Lower leg skin (tissue), 4 donors: ENCODE results near the gene ZBTB17. TPM values are rescaled to one million over a fixed set of nuclear protein-coding genes. Genes with fewer than 3 reads are reported as not detected.

ENCODE experiments used
- DNase-seq, 2 donors: peaks; one replicate each; pipeline ENCODE4 v3.0.0-alpha.2; 2019; ENCODE audit warnings: low spot score in 2 of 2
- H3K4me3 ChIP-seq: fragments of 200-600 bp; sonication (generic); 2 replicates; pipeline ENCODE4 v1.5.1; 2017; ENCODE audit warnings: mild to moderate bottlenecking, low read depth; ENCODE audit not compliant: poor library complexity, severe bottlenecking
- POLR2A ChIP-seq, 2 donors: fragments of 450-650 bp; IDR thresholded peaks; one replicate each; pipeline ENCODE4 v1.6.1; 2016 to 2017; ENCODE audit warnings: antibody characterized with exemption in 2 of 2, mild to moderate bottlenecking in 1 of 2, moderate library complexity in 1 of 2
- WGBS, 2 donors: methylation state at CpG; one replicate each; pipeline ENCODE4 v1.1.5; 2018; 5-methylcytosine and 5-hydroxymethylcytosine counted together
- intact Hi-C: fragments of 100-400 bp; cut with DNase I; formaldehyde crosslinking; loops from one replicate; pipeline ENCODE4 v1.15.0; 2023; ENCODE audit warnings: low total_unique reads
- total RNA-seq, 4 donors: library from RNA; depleted of rRNA; stranded (reverse); fragments of >200 nt; gene quantifications; one replicate each; pipeline ENCODE4 v1.1.0, GENCODE V29; 2016
- TF ChIP-seq, protein P1 (sequence below), 3 donors: fragments of 450-650 bp; IDR thresholded peaks; one replicate each; pipeline ENCODE4 v1.5.1; 2016; ENCODE audit warnings: antibody characterized with exemption in 3 of 3, mild to moderate bottlenecking in 3 of 3, moderate library complexity in 2 of 3

The ZBTB17 gene
- total RNA-seq, 4 donors from 2014 or later: 25.9 to 42.4 (median 29.3) TPM

- WGBS, 2 donors: 95% methylated on average over 49 to 54 of the region's 55 CpGs
- DNase-seq: peak in 1 of 2 donors; percentile 84
Measured at GRCh38 chr1:15944308-15945010, 31.4 kb downstream of the ZBTB17 start.

DNA sequence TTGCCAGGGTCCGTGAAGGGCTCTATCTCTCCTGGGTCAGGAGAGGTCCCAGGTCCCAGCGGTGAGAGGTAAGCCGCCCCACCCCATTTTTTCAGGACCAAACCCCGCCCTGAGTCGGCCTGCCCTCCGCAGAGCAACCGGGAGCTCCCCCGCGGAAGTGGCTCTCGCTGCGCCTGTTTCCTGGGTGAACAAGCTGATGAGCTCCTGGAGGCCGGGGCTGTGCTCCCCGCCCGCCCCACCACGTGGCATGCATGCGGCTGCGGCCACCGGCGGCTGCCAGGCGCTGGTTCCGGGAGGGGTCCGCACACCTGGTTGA, 32.0 kb downstream of the ZBTB17 start:
- WGBS, 2 donors: 95 to 97% methylated on average over 22 of the region's 22 CpGs
- intact Hi-C loops: no loop called here
- no peak for TF ChIP-seq POLR2A (IDR thresholded peaks at IDR 0.05)
- TF ChIP-seq, protein P1, sequence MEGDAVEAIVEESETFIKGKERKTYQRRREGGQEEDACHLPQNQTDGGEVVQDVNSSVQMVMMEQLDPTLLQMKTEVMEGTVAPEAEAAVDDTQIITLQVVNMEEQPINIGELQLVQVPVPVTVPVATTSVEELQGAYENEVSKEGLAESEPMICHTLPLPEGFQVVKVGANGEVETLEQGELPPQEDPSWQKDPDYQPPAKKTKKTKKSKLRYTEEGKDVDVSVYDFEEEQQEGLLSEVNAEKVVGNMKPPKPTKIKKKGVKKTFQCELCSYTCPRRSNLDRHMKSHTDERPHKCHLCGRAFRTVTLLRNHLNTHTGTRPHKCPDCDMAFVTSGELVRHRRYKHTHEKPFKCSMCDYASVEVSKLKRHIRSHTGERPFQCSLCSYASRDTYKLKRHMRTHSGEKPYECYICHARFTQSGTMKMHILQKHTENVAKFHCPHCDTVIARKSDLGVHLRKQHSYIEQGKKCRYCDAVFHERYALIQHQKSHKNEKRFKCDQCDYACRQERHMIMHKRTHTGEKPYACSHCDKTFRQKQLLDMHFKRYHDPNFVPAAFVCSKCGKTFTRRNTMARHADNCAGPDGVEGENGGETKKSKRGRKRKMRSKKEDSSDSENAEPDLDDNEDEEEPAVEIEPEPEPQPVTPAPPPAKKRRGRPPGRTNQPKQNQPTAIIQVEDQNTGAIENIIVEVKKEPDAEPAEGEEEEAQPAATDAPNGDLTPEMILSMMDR (IDR thresholded peaks at IDR 0.05): no peak
- peak in 1 of 2 donors; percentile 84 for DNase-seq
- H3K4me3 ChIP-seq: no peak overlapping the region

More at GRCh38 chr1:15944308-15945010, 31.4 kb downstream of the ZBTB17 start:
- intact Hi-C loops: no loop called here
- H3K4me3 ChIP-seq: no peak overlapping the region
- TF ChIP-seq POLR2A (IDR thresholded peaks at IDR 0.05): no peak
- TF ChIP-seq, protein P1 (IDR thresholded peaks at IDR 0.05): no peak

DNA sequence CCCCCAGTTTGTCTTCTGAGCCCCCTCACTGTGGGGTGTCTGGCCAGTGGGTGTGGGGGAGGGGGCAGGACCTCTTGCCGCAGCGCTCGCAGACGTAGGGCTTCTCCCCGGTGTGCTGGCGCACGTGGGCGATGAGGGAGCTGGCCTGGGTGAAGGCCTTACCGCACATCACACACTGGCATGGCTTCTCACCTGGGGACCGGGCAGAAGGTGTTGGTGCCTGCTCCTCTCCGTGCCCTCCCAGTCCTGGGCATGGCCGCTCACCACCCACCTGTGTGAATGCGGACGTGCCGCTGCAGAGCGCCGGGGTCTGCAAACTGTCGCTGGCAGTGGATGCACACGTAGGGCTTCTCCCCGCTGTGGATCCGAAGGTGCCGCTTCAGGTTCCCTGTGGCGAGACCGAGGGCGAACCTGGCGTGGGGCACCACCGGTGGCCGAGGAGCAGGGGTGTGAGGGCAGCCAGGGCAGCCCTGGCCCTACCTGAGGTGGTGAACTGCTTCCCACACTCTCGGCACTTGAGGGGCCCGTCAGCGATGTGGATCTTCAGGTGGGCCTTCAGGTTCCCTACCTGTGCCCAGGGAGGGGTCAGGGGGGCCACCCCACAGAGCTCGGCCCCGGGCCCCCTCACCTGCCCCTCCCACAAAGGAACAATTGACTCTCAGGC, 32.4 kb downstream of the ZBTB17 start:
- 95 to 97% methylated on average over 29 to 33 of the region's 33 CpGs for WGBS, 2 donors

DNA sequence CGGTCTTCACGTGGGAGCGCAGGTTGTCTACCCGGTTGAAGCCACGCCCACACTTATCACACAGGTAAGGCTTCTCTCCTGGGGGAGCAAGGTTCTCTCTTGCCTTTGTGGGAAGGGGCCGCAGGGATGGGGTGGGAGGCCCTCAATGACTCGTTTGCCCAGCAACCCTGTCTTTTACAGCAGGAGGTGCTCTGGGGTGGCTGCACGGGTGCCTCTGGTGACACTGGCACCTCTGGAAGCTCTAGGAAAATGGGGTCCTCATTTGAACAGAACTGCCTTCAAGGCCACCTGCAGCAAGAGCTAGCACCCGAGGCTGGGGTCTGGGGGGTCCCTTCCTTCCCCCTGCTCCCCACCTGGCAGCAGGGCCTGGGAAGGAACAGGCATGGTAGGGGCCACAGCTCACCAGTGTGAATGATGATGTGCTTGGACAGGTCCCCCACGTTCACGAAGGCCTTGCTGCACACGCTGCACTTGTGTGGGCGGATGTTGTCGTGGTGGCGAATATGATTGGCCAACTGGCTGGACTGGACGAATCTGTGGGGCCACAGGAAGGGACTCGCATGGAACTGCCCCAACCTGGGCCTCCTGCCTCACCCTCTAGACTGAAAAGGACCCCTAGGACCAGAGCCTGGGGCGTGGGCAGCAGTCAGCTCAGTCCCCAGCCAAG, 33.1 kb downstream of the ZBTB17 start:
- intact Hi-C loops: no loop called here
- WGBS, 2 donors: 74 to 85% methylated on average over 14 to 17 of the region's 18 CpGs
- TF ChIP-seq, protein P1 (IDR thresholded peaks at IDR 0.05): no peak
- no peak for TF ChIP-seq POLR2A (IDR thresholded peaks at IDR 0.05)
- DNase-seq: peak in 1 of 2 donors; percentile 74
- H3K4me3 ChIP-seq: no peak overlapping the region

More for the DNA sequence above, 32.4 kb downstream of the ZBTB17 start:
- intact Hi-C loops: no loop called here
- peak in 1 of 2 donors; percentile 84 for DNase-seq
- no peak for TF ChIP-seq POLR2A (IDR thresholded peaks at IDR 0.05)
- TF ChIP-seq, protein P1 (IDR thresholded peaks at IDR 0.05): no peak
- no peak overlapping the region for H3K4me3 ChIP-seq

GRCh38 chr1:15941899-15942660, 33.8 kb downstream of the ZBTB17 start:
- H3K4me3 ChIP-seq: no peak overlapping the region
- DNase-seq: peak in 1 of 2 donors; percentile 83
- TF ChIP-seq, protein P1 (IDR thresholded peaks at IDR 0.05): no peak
- no peak for TF ChIP-seq POLR2A (IDR thresholded peaks at IDR 0.05)
- 74 to 77% methylated on average over 28 to 32 of the region's 32 CpGs for WGBS, 2 donors
- intact Hi-C loops: no loop called here
